Mucosa of gallbladder (tissue), 1 donor: ENCODE data around the gene VEPH1. TPM values are rescaled to one million over a fixed set of nuclear protein-coding genes. Genes with fewer than 3 reads are reported as not detected.

Experiments used
- DNase-seq: peaks from one replicate; pipeline ENCODE4 v3.0.0-alpha.2; 2020; ENCODE audit warnings: low spot score
- total RNA-seq: library from RNA; stranded (reverse); gene quantifications from one replicate; pipeline ENCODE4 v1.2.1, GENCODE V29; 2021
- donor health status: DM: no; HTN: no; CAD: no.

Gene VEPH1
- total RNA-seq, 1 donor from 2014 or later: 3.1 TPM

GRCh38 chr3:157219215-157219614 is 284.0 kb downstream of the VEPH1 start:
- no peak for DNase-seq

Other genes with a start within 250 kb of the VEPH1 start
- gene PTX3, start 66.6 kb downstream of the VEPH1 start, total RNA-seq: 1.4 TPM